ENCODE results near the gene ISM2. TPM values are rescaled to one million over a fixed set of nuclear protein-coding genes. Genes with fewer than 3 reads are reported as not detected.

The ISM2 gene
- polyA plus RNA-seq, 4 donors, result 1.2 to 2.7 (median 1.9) TPM

- DNase-seq (ENCODE audit: low read depth in 4 of 4, low spot score in 3 of 4), result no peak
These were observed 28.3 kb downstream of the ISM2 start for GRCh38 chr14:77470224-77470870.

GRCh38 chr14:77469539-77469938, 29.1 kb downstream of the ISM2 start:
- no peak for DNase-seq (ENCODE audit: low read depth in 4 of 4, low spot score in 3 of 4)

- DNase-seq (ENCODE audit: low read depth in 4 of 4, low spot score in 3 of 4), result no peak
These were observed 29.5 kb downstream of the ISM2 start for GRCh38 chr14:77469067-77469505.

- DNase-seq (ENCODE audit: low read depth in 4 of 4, low spot score in 3 of 4), result no peak
These were observed 30.8 kb downstream of the ISM2 start for GRCh38 chr14:77467801-77468200.

- peak; percentile 53 to 61 (median 56) for DNase-seq (ENCODE audit: low read depth in 4 of 4, low spot score in 3 of 4)
These were observed 39.4 kb downstream of the ISM2 start for GRCh38 chr14:77459072-77459723.

GRCh38 chr14:77458249-77458950, 40.2 kb downstream of the ISM2 start:
- no peak for DNase-seq (ENCODE audit: low read depth in 4 of 4, low spot score in 3 of 4)

- peak; percentile 98 to 99 (median 98) for DNase-seq (ENCODE audit: low read depth in 4 of 4, low spot score in 3 of 4)
These were observed 40.9 kb downstream of the ISM2 start, which contains the start of the genes AHSA1 and VIPAS39 for GRCh38 chr14:77457522-77458248. AHSA1 (plus strand) TSS chr14:77458093; CDS start chr14:77458190, 97 bp downstream. VIPAS39 (minus strand) TSS chr14:77457601; CDS start chr14:77454102, 3,499 bp downstream.

GRCh38 chr14:77457115-77457521, 41.5 kb downstream of the ISM2 start:
- no peak for DNase-seq (ENCODE audit: low read depth in 4 of 4, low spot score in 3 of 4)

- DNase-seq (ENCODE audit: low read depth in 4 of 4, low spot score in 3 of 4), result no peak
These were observed 42.5 kb downstream of the ISM2 start for GRCh38 chr14:77455966-77456640.

- no peak for DNase-seq (ENCODE audit: low read depth in 4 of 4, low spot score in 3 of 4)
These were observed 56.4 kb downstream of the ISM2 start for GRCh38 chr14:77442196-77442595.

GRCh38 chr14:77439861-77440260, 58.8 kb downstream of the ISM2 start:
- DNase-seq (ENCODE audit: low read depth in 4 of 4, low spot score in 3 of 4), result no peak

- DNase-seq (ENCODE audit: low read depth in 4 of 4, low spot score in 3 of 4), result no peak
These were observed 60.0 kb downstream of the ISM2 start for GRCh38 chr14:77438596-77438995.

GRCh38 chr14:77436042-77436441, 62.6 kb downstream of the ISM2 start:
- DNase-seq (ENCODE audit: low read depth in 4 of 4, low spot score in 3 of 4), result no peak

- no peak for DNase-seq (ENCODE audit: low read depth in 4 of 4, low spot score in 3 of 4)
These were observed 72.2 kb downstream of the ISM2 start for GRCh38 chr14:77426396-77426795.

- DNase-seq (ENCODE audit: low read depth in 4 of 4, low spot score in 3 of 4), result no peak
These were observed 73.8 kb downstream of the ISM2 start for GRCh38 chr14:77424862-77425261.

Other genes starting within 250 kb of the ISM2 start
- under 1 TPM in 1 of 4 donors, not detected in 3; 0.05 TPM for gene NGB, start 227.6 kb downstream of the ISM2 start, polyA plus RNA-seq (ENCODE audit: insufficient read length in 4 of 4)
- gene POMT2, start 177.9 kb downstream of the ISM2 start, polyA plus RNA-seq (ENCODE audit: insufficient read length in 4 of 4), result 10 to 100 TPM; 40.7 to 50.5 (median 44.6) TPM
- 10 to 100 TPM; 22.5 to 29.4 (median 26.7) TPM for gene GSTZ1, start 177.8 kb downstream of the ISM2 start, polyA plus RNA-seq (ENCODE audit: insufficient read length in 4 of 4)
- gene TMED8, start 121.7 kb downstream of the ISM2 start, polyA plus RNA-seq (ENCODE audit: insufficient read length in 4 of 4), result 10 to 100 TPM; 20.2 to 24.9 (median 22.7) TPM
- 1 to 10 TPM; 6.3 to 8.4 (median 7.8) TPM for gene SAMD15, start 121.4 kb downstream of the ISM2 start, polyA plus RNA-seq (ENCODE audit: insufficient read length in 4 of 4)
- 1 to 10 TPM; 1.6 to 3.5 (median 2.6) TPM for gene NOXRED1, start 75.3 kb downstream of the ISM2 start, polyA plus RNA-seq (ENCODE audit: insufficient read length in 4 of 4)
- gene VIPAS39, start 41.2 kb downstream of the ISM2 start, polyA plus RNA-seq (ENCODE audit: insufficient read length in 4 of 4), result 10 to 100 TPM; 29.3 to 31.6 (median 30.0) TPM
- 100 to 1,000 TPM; 192 to 237 (median 209) TPM for gene AHSA1, start 40.7 kb downstream of the ISM2 start, polyA plus RNA-seq (ENCODE audit: insufficient read length in 4 of 4)
- gene SPTLC2, start 117.8 kb upstream of the ISM2 start, polyA plus RNA-seq (ENCODE audit: insufficient read length in 4 of 4), result 10 to 100 TPM; 62.9 to 84.9 (median 79.4) TPM
- gene ALKBH1, start 209.2 kb upstream of the ISM2 start, polyA plus RNA-seq (ENCODE audit: insufficient read length in 4 of 4), result 10 to 100 TPM; 16.1 to 20.4 (median 18.5) TPM
- 100 to 1,000 TPM in 2 of 4 donors, 10 to 100 TPM in 2; 95.5 to 108 (median 101) TPM for gene SLIRP, start 209.3 kb upstream of the ISM2 start, polyA plus RNA-seq (ENCODE audit: insufficient read length in 4 of 4)

Data from right renal pelvis (tissue), 4 donors.